Skeletal muscle satellite cell (primary cell): Measurements from ENCODE around the gene PI16. TPM values are rescaled to one million over a fixed set of nuclear protein-coding genes. Genes with fewer than 3 reads are reported as not detected.
A peak's percentile ranks its signal among the peaks of the same experiment; 100 is the strongest.

Experiments used
- H3K27me3 ChIP-seq: 2 replicates; pipeline ENCODE4 v1.7.0; 2013; ENCODE audit warnings: low read length; ENCODE audit not compliant: control insufficient read depth, insufficient read depth
- H3K36me3 ChIP-seq: 2 replicates; pipeline ENCODE4 v1.7.0; 2013; ENCODE audit warnings: mild to moderate bottlenecking, control low read depth, low read length; ENCODE audit not compliant: insufficient read depth
- H3K4me1 ChIP-seq: 2 replicates; pipeline ENCODE4 v1.7.0; 2013; ENCODE audit warnings: low read length; ENCODE audit not compliant: control insufficient read depth, insufficient read depth
- H3K4me2 ChIP-seq: 2 replicates; pipeline ENCODE4 v1.7.0; 2013; ENCODE audit warnings: mild to moderate bottlenecking, low read length
- H3K4me3 ChIP-seq: 2 replicates; pipeline ENCODE4 v1.7.0; 2013; ENCODE audit warnings: low read length
- H3K9ac ChIP-seq: 2 replicates; pipeline ENCODE4 v1.7.0; 2013; ENCODE audit warnings: mild to moderate bottlenecking, low read depth, low read length, moderate library complexity
- H3K9me3 ChIP-seq: replicated peaks from 2 replicates; pipeline ENCODE4 v1.7.0; 2013; ENCODE audit warnings: mild to moderate bottlenecking, control low read depth, low read length
- total RNA-seq: library from RNA; depleted of rRNA; stranded (reverse); fragments of >200 nt; gene quantifications from 2 replicates; pipeline ENCODE4 v1.2.3, GENCODE V29; 2012; rRNA removed

The PI16 gene
- not detected in 2 replicates for total RNA-seq

- Histone ChIP-seq H3K36me3 (no peaks in the 10 kb centered on the region), H3K9ac (no peak within 1 kb of the TSS), H3K4me1 (peaks cover 14% of the 10 kb centered on the region), H3K27me3 (peaks cover 6% of the 10 kb centered on the region), H3K4me2 (no peak within 1 kb of the TSS), H3K4me3 (no peak within 1 kb of the TSS), H3K9me3 (no peaks in the 10 kb centered on the region)
Observed at GRCh38 chr6:36954262-36954931, at the start of gene PI16. Gene PI16, plus strand, starts transcription at chr6:36954738. Its CDS starts 23 bp downstream, at chr6:36954761.

GRCh38 chr6:36904851-36905393 is 49.6 kb upstream of the PI16 start:
- H3K4me1 ChIP-seq: no peaks in the 10 kb centered on the region
- H3K36me3 ChIP-seq: peaks cover 46% of the 10 kb centered on the region
- no peak overlapping the region for H3K4me2 ChIP-seq
- H3K9ac ChIP-seq: no peak overlapping the region
- no peaks in the 10 kb centered on the region for H3K27me3 ChIP-seq
- no peak overlapping the region for H3K4me3 ChIP-seq
- no peaks in the 10 kb centered on the region for H3K9me3 ChIP-seq

- Histone ChIP-seq H3K4me2 (no peak overlapping the region), H3K9ac (no peak overlapping the region), H3K9me3 (no peaks in the 10 kb centered on the region), H3K4me1 (no peaks in the 10 kb centered on the region), H3K27me3 (no peaks in the 10 kb centered on the region), H3K4me3 (no peak overlapping the region), H3K36me3 (peaks cover 46% of the 10 kb centered on the region)
Observed at GRCh38 chr6:36906539-36907325, 47.8 kb upstream of the PI16 start.

GRCh38 chr6:36907781-36908180 is 46.8 kb upstream of the PI16 start:
- Histone ChIP-seq H3K4me1 (peaks cover 9% of the 10 kb centered on the region), H3K36me3 (peaks cover 36% of the 10 kb centered on the region), H3K9me3 (no peaks in the 10 kb centered on the region), H3K4me2 (no peak overlapping the region), H3K9ac (no peak overlapping the region), H3K27me3 (no peaks in the 10 kb centered on the region), H3K4me3 (no peak overlapping the region)

- H3K4me1 ChIP-seq: peaks cover 19% of the 10 kb centered on the region
- H3K9ac ChIP-seq: no peak overlapping the region
- no peak overlapping the region for H3K4me3 ChIP-seq
- H3K36me3 ChIP-seq: peaks cover 30% of the 10 kb centered on the region
- H3K9me3 ChIP-seq: no peaks in the 10 kb centered on the region
- no peak overlapping the region for H3K4me2 ChIP-seq
- H3K27me3 ChIP-seq: no peaks in the 10 kb centered on the region
Observed at GRCh38 chr6:36908747-36909146, 45.8 kb upstream of the PI16 start.

GRCh38 chr6:36912030-36912454 is 42.5 kb upstream of the PI16 start:
- Histone ChIP-seq H3K36me3 (peaks cover 31% of the 10 kb centered on the region), H3K9me3 (no peaks in the 10 kb centered on the region), H3K27me3 (no peaks in the 10 kb centered on the region), H3K4me3 (no peak overlapping the region), H3K9ac (no peak overlapping the region), H3K4me2 (peak overlapping the region; percentile 19), H3K4me1 (peaks cover 30% of the 10 kb centered on the region)

- peaks cover 30% of the 10 kb centered on the region for H3K4me1 ChIP-seq
- no peaks in the 10 kb centered on the region for H3K9me3 ChIP-seq
- H3K36me3 ChIP-seq: peaks cover 36% of the 10 kb centered on the region
- H3K4me2 ChIP-seq: peak overlapping the region; percentile 61
- H3K4me3 ChIP-seq: no peak overlapping the region
- H3K27me3 ChIP-seq: no peaks in the 10 kb centered on the region
- H3K9ac ChIP-seq: no peak overlapping the region
Observed at GRCh38 chr6:36912586-36912985, 42.0 kb upstream of the PI16 start.

- H3K4me3 ChIP-seq: no peak overlapping the region
- H3K9me3 ChIP-seq: no peaks in the 10 kb centered on the region
- peak overlapping the region; percentile 61 for H3K4me2 ChIP-seq
- no peaks in the 10 kb centered on the region for H3K27me3 ChIP-seq
- peaks cover 41% of the 10 kb centered on the region for H3K36me3 ChIP-seq
- peaks cover 32% of the 10 kb centered on the region for H3K4me1 ChIP-seq
- H3K9ac ChIP-seq: no peak overlapping the region
Observed at GRCh38 chr6:36913082-36913481, 41.5 kb upstream of the PI16 start.

- no peak overlapping the region for H3K4me3 ChIP-seq
- H3K36me3 ChIP-seq: peaks cover 53% of the 10 kb centered on the region
- no peak overlapping the region for H3K4me2 ChIP-seq
- no peak overlapping the region for H3K9ac ChIP-seq
- no peaks in the 10 kb centered on the region for H3K9me3 ChIP-seq
- peaks cover 35% of the 10 kb centered on the region for H3K4me1 ChIP-seq
- H3K27me3 ChIP-seq: no peaks in the 10 kb centered on the region
Observed at GRCh38 chr6:36914227-36914794, 40.2 kb upstream of the PI16 start.

- Histone ChIP-seq H3K4me1 (peaks cover 41% of the 10 kb centered on the region), H3K27me3 (no peaks in the 10 kb centered on the region), H3K36me3 (peaks cover 62% of the 10 kb centered on the region), H3K4me2 (no peak overlapping the region), H3K4me3 (no peak overlapping the region), H3K9me3 (no peaks in the 10 kb centered on the region), H3K9ac (no peak overlapping the region)
Observed at GRCh38 chr6:36915599-36915998, 38.9 kb upstream of the PI16 start.

- no peaks in the 10 kb centered on the region for H3K9me3 ChIP-seq
- H3K9ac ChIP-seq: no peak overlapping the region
- no peak overlapping the region for H3K4me3 ChIP-seq
- H3K4me1 ChIP-seq: peaks cover 41% of the 10 kb centered on the region
- peaks cover 67% of the 10 kb centered on the region for H3K36me3 ChIP-seq
- H3K27me3 ChIP-seq: no peaks in the 10 kb centered on the region
- no peak overlapping the region for H3K4me2 ChIP-seq
Observed at GRCh38 chr6:36916126-36916525, 38.4 kb upstream of the PI16 start.
